Smooth muscle cell of the brain vasculature (primary cell): Measurements from ENCODE around the gene STK17A.

Experiments used
- DNase-seq: peaks from one replicate; pipeline ENCODE4 v3.0.0-alpha.2; 2012; ENCODE audit warnings: low read depth, low spot score

The STK17A gene

DNA sequence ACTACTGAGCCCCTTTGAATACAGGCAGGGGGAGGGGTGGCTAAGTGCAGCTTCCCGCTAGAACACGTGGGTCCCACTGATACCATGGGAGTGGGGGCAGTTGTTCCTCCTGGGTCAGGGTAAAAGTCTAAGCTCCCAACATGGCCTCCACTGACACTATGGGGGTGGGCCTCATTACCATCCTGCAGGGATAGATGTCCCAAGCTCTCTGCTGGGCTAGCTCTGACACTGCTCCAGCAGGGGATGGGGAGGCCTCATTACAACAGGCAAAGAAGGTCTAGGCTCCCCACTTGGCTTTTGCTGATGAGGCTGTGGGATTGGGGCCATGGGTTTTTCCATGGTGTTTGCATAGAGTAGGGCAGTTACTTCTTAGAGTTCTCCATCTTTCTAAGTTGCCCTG, 51.5 kb downstream of the STK17A start:
- no peak for DNase-seq

DNA sequence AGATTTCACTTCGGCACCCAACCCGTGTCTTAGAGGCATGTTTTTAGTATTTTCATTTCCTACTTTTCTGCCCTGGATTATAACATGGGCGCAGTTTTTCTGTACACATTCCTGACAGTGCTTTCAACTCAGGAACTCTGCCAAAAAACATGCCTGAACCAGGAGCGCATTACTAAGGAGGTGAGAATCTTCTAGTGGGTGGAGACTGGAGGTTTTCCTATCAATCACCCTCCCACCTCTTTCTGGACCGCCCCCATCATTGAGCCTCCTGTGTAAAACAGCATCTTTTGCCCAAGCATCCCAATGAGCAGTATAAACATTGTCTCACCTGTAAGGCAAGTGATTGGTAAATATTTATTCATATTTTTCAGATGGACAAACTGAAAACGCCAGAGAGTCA, 53.2 kb downstream of the STK17A start:
- no peak for DNase-seq

DNA sequence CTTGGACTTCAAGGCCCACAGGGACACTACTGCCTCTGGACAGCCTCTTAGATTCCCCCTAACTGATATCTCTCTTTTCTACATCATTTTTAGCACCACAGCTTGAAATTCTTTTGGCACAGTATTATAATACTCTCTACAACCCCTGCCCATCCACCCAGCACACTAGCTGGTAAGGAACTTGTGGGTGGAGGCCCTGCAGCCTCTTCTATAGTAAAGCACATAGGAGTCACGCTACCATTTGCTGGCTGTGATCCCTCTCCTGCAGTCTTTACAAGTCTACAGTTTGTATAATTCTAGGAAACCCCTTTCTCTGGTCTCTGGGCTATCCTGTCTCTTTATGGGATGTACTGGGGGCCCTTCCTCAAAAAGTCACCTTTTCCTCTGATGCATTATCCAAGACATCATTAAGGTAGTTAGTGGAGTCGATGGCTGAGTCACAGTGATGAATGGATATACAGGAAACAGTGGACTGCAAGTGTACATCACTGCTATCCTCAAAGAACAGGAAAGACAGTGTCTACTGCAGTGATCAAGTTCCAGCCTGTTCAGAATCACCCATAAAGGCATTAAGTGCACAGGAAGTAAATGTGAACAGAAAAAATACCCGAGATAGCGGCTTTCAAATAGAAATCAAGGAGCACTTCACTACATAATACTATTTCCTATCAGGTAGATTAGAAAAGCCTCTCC, 54.4 kb downstream of the STK17A start:
- DNase-seq: no peak

DNA sequence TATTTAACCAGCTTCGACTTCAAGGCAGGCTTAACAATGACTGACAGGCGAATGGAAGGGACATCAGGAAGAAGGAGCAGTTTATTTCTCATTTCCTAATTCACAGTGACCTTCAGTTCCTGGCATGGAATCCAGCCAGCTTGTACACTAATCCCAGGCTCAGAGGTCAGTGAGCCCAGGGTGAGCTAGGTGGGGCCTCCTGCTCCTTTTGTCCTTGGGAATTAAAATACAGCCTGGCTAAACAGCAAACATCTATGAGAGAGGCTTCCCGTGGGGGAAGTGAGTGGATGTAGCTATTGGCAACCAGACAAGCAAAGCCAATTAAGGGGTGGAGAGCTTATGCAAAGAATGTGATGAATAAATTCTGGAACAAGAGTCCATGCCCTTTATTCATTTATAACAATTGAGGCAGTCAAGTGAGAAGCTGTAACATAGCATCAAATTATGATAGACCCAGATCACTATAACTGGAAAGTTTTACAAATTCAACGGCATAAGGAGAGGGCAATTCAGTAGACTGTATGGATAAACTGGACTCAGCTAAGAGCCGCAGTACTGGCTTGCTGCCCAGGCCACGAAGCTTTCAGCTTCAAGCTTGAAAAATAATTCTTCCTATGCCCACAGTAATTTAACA, 57.1 kb downstream of the STK17A start:
- no peak for DNase-seq

DNA sequence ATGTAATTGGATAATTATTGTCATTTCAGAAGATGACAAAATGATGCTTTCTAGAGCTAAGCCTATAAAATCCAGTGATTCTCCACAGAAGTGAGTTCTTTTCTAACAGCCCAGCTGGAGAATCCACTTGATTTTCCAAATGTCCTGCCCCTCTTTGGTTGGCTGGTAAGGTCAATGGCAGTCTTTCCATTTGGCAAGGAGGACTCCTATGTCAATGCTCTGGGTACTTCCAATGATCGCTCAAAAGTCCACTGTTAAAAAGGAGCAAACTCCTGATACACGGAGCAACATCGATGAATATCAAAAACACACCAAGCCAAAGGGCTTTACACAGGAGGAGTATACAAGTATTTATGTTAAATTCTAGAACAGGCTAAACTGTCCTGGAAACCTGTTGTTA, 57.8 kb downstream of the STK17A start:
- no peak for DNase-seq

DNA sequence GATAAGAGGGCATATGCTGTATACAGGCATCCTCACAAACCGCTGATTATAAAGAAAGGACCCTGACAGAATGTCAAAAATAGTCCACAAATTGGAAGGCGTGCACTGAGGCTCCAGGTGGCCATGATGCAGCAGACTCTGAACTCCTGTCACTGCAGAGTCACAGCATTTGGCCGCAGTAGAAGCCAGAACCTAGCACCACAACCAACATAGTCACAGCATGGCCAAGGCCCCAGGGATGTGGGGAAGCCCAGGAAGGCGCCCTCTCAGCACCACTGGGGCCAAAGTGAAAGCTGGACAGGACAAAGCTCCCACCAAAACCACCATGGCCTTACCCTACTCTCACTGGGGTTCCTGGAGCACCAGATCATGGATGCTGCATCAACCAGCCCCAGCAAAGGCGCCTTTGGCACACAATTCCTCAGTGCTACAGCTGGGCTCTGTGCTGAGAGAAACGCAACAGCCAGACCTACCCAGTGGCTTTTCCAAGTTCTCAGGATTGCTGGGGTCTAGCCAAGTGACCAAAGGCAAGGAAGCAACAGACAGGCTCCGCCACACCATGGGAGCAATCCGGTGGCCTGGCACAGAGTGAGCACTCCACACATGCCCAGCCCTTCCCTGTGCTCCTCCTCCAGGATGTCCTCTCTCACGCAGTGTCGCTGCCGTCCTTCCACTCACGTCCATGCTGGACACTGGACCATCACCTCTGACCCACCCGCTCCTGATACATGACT, 60.2 kb downstream of the STK17A start:
- no peak for DNase-seq

DNA sequence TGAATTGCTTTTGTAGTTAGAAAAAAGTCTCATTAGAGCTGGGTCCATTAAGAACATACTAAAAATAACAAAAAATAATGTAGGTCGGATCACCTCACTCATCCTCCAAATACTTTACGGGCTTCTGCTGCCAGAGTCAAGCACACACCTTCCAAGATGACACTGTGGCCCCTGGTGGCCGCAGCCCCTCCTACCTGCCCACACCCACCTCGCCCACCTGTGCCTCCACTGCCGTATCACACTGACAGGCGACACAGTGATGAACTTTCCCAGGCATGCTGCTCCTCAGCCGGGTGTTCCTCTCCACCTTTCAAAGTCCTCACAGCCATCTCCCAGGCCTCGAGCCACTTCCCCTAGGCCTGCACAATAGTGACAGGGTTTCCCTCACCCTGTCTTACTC, 60.9 kb downstream of the STK17A start:
- DNase-seq: no peak

DNA sequence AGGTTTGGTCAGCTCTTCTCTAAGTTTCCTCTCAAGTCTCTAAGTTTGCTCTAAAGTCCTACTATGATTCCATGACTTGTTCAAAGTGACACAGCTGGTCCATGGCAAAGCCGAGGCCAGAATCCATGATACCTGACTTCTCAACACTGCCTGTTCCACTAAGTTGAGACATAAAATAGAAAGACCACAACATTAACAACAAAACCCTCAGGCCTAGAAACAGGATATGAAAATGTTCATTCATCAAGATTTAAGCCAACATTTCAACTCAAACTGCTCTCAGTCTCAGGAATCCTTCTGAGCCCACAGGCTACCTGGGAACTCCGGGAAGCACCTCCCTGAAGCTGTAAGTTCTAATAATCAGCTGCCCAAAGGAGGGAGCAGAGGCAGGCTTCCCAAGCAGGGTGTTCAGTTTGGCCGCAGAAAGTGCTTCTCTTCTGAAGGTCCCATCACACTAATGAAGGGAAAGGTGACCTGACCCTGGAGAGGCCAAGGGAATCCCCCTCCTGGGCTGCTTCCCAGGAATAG, 62.9 kb downstream of the STK17A start:
- DNase-seq: no peak

DNA sequence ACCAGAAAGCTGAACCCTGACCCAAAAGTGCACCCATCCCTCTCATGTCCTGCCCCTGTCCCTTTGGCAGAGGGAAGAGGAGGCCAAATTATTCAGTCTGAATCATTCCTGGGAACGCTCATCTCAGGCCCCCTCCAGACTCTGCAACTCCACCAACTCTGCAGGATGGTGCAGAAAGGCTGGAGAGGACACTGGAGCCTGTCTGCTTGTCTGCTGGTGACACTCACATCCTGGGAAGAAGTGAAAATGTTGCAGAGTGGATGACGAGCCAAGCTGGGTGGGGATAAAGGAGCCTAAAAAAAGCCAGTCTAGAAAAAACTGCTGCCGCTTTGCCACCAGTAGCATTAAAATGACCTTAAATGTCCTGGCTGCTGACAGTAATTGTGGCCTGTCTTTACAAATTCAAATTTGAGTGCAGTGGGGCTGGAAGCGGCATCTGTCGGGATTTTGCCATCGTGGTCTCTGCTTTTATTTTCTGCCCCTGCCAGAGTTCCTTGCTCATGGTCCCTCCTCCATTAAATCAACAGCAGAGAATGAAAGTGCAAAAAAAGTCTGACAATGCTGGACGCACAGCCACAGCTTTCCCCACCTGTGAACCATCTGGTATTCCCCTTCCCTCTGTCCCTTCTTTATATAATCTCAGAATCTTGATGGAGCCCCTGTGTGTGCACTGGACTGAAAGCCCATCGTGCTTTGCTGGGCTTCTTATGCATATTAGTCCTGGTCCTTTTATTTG, 63.9 kb downstream of the STK17A start:
- no peak for DNase-seq

DNA sequence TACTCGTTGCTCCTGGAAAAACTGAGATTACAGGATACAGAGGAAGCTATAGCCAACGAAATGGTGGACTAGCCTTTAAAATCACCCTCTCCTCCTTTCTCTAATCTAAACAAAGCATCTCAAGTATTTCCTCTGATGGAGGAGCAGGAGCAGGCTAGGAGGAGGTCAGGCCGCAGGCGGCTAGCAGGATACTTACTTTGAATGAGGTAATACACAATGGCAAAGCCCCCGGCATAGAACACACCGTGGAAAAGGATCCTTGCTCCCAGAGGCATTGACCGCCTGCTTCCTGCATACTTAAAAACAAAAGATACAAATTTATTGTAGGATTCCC, 64.4 kb downstream of the STK17A start:
- DNase-seq: no peak

DNA sequence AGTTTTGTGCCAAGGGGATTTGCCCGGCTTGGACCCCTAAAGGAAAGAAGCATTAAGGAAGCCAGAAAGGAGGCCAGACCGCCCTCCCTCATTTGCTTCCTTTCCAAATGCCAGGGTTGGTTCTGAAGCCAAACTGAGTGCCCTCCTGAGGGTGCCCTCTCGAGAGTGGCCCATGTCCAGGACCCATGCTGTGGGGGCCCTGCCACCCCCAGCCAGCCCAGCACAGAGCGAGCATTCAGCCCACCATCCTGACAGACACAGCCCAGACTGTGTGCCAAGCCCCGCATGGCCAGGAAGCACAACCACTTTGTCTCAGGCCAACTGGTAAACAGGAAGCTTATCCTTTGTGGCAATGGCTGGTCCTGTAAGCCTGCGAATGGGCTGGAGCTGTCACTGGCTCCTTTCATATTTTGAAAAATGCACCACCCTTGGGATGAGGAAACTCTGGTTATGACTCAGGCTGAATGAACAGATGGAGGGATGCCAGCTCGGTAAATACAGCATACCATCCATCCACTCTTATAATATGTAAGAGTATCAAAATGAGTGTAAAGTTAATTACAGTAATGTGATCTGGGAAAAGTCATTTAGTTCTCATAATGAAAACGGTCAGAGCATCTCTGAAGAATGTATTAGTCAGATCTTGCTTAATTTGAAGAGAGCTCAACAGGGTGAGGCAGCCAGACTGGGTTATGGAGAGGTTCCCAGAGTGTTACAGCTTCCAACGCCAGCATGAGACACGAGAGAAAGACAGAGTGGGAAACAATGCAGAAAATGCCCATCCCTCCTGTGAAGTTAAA, 65.0 kb downstream of the STK17A start:
- DNase-seq: peak; percentile 77

DNA sequence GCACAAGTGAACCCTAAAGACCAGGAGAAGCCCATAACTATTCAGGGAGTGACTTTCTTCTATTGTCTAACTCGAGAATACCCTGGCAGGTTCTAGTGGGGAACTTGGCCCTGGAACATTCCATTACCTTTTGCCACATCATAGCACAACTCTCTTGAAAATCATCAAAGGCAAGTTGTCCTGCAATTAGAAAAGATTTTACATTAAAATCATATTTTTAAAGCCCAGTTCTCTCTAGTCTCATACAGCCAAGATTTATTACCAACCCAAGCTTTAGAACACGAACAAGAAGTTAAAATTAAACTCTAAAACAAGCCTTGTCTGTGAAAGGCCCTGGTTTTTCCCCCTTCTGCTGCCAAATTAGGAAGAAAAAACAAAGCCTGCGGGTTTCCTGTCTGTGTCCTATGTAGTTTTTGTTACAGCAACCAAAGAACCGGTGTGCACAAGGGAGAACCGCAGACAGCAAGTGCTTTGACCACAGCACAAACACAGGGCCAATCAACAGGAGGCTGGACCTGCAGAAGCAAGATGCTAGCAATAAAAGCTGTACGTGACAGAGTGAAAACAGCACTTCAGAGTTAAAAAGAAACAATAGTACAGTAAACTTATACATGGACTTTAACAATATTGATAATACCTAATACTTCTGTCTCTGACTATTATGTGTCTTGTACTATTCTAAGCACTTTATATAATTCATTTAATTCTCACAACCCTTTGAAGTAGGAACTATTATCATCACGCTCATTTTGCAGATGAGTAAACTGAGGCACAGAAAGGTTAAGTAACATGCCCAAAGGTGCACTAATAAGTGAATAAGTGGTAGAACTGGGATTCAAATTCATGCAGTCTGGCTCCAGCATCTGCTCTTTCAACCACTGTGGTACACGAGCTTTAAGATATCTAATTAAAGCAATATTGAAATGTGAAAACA, 65.8 kb downstream of the STK17A start:
- DNase-seq: no peak

DNA sequence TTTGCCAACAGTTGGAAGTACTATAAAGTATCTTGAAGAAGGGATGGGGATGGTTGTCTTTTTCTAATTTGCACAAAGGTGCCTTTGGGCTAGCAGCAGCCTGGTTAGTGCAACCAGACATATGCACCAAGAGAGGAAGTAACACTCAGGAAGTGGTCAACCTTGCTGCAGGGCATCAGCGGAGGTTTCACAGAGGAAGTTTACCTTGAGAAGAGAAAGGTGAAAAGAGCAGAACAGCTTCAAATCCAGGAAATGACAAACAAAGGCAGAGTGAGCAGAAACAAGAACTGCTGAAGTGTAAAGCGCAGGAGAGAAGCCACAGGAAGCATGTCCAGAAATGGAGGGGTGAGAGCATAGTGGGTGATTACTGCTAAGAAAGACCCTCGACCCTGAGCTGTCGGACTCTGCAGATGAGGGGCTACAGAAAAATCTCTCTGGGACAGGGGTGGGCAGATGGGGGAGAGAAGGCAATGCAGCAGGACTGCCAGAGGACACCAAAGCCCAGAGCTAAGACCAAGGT, 66.9 kb downstream of the STK17A start:
- DNase-seq: no peak

DNA sequence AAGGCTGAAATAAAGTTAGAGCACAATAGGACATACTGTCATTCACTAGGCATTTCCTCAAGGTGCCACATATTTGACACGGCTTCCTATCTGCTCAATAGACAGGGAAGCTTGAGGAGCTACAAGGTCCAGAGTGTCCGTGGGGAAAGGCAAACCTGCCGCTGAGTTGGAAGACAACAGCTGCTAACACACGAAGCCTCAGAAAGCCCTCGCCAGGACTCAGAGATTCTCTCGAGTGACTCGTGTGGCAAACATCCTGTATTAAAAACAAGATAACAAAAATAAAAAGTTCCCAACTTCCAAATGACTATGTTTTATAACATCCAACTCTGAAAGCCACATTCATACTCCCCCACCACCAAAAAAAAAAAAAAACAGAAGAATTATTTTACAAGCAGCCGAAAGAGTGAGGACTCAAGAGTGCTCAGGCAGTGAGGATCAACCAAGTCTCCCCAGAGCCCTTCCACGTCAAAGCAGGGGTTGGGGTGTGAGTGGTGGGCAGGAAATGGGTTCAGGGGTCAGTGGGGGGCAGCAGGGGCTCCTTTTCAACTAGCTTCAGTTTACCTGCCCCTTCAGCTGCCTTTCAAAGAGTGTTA, 67.6 kb downstream of the STK17A start:
- no peak for DNase-seq

DNA sequence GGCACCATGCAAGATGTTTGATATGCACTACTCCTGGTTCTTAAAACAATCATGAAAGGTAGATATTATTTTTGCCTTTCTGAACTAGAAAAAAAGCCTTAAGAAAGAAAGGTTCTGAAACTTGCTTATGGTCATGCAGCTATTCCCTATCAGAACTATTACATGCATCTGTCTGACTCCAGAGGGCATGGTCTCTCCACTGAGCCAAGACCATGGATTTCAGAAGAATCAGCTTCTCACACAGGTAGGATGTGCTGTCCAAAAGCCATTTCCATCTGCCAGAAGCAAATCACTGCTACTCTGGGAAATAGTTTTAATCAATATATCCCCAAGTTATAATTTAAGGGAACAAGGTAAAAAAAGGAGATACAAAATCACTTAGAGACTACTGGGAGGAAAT, 69.5 kb downstream of the STK17A start:
- no peak for DNase-seq

DNA sequence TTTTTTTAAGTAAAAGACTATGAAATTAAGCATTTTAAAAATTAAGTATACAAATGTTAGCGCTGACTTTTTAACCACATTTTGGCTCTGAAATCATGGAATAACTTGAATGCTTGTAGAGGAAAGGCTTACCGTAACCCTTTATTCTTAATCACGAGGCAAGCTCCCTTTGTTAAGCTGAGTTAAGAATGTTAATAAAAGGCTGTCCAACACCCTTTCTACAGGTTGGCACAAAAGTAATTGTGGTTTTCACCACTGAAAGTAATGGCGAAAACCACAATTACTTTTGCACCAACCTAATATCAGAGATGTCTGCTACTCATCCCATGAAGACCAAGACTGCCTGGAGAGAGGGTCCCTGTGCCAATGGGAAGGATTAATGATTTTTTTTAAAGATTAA, 70.6 kb downstream of the STK17A start:
- DNase-seq: no peak

DNA sequence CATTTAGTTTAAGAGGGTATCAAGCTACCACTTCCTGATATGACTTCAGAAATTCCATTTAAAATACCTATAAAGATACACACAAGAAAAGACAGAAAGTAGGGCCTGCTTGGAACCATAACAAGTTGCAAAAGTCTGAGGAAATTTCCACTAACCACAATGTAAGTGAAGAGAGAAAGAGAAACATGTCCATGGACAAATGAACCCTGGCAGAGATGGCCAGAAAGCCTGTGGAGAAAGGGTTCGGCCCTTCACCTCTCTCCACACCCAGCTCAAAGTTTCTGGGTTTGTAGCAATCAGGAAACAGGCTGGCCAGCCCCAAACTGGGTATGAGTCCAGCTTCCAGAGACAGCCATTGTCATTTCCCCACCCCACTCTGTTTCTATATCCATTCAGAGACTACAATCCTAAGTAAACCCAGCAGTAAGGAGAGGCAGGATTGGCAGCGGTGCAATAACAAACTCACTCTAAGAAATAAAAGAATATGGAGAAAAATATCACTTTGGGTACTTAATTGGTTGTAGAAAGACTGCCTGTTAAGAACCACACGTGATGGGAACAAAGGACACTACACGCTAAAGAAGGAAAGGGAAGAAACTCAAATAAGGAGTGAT, 71.1 kb downstream of the STK17A start:
- DNase-seq: no peak

DNA sequence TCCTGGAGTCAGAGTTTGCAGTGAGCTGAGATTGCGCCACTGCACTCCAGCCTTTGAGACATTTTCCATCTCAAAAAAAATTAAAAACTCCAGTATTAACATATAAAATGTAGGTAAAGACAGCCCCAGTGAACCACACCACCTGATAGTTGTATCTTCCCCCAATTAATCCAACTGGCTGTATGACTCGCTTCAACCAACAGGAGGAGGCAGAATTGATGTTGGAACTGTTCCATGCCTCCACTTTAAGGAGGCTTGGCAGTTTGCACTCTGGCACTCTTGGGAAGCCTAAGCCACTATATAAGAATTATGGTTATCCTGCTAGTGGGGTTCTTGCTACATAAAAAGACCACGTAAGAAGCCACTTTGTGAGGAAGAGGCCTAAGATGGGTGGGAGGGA, 72.7 kb downstream of the STK17A start:
- DNase-seq: no peak

DNA sequence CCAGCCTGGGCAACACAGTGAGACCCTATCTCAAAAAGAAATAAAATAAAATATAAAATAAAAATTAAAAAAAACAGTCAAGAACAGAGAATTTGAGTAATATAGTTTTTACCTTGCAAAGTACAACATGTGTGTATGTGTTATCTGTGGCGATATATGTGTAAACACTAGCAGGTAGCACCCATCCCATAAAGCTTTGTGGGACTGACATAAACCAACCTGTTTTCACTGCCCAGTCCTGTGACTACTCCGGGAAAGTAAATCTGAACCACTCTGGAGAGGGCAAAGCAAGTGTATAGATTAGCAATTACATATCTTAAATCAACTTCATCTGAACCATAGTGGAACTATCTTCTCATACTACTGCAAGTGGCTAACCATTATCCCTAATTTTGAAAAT, 74.1 kb downstream of the STK17A start:
- DNase-seq: no peak
